HuH-7.5 (cell line): Measurements from ENCODE around the gene IQGAP3.
A peak's percentile ranks its signal among the peaks of the same experiment; 100 is the strongest.

Experiments used
- DNase-seq: peaks from one replicate; pipeline ENCODE4 v3.0.0; 2011; ENCODE audit warnings: low spot score

The IQGAP3 gene

DNA sequence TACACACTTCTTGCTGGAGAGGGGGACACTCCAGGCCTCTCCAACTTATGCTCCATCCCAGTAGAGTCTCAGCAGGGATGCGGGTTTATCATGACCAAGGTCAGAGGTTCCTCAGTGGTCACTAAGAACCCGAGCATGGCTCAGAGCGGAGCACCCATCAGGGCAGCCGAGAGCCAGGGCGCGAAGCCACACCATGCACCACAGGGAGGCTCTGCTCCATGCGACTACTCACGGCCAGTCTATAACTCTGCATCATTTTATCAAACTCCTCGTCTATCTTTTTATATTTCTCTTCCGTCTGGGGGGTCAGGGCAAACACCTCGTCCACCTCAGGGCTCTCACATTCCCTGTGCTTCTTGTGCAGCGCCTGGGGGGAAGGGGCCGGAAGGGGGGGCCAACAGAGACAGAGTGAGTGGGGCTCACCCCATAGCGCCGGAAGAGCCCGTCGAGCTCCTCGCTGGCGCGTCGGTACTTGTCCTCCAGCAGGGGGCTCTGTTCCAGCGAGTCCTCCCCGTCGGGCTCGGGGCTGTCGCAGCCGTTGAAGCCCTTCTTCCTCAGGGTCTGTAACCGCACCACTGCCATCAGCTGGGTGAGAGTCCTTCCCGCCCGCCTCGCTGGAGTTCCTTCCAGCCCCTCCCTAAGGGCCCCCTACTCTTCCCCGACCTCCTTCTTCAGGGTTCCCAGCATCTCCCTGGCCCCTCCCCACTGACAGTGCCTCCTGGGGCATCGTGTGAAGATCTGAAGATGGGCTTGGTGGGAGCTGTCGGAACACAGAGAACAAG is 91.8 kb downstream of the IQGAP3 start:
- peak; percentile 66 for DNase-seq

DNA sequence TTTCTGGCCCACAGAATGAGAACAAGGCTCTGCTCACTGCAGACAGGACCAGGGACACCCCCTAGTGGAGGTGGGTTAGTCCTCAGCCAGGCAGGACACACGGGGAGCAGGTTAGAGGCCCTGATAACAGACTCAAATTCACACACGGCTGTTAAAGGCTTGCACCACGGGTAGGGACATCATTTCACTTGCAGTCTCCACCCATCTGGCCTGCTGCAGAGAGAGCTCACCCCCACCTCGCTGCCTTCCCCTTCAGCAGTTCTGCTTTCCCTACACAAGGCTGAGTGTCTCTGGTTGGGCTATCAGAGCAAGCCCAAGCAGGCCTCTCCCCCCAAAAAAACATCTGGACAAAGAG is 92.4 kb downstream of the IQGAP3 start:
- no peak for DNase-seq

DNA sequence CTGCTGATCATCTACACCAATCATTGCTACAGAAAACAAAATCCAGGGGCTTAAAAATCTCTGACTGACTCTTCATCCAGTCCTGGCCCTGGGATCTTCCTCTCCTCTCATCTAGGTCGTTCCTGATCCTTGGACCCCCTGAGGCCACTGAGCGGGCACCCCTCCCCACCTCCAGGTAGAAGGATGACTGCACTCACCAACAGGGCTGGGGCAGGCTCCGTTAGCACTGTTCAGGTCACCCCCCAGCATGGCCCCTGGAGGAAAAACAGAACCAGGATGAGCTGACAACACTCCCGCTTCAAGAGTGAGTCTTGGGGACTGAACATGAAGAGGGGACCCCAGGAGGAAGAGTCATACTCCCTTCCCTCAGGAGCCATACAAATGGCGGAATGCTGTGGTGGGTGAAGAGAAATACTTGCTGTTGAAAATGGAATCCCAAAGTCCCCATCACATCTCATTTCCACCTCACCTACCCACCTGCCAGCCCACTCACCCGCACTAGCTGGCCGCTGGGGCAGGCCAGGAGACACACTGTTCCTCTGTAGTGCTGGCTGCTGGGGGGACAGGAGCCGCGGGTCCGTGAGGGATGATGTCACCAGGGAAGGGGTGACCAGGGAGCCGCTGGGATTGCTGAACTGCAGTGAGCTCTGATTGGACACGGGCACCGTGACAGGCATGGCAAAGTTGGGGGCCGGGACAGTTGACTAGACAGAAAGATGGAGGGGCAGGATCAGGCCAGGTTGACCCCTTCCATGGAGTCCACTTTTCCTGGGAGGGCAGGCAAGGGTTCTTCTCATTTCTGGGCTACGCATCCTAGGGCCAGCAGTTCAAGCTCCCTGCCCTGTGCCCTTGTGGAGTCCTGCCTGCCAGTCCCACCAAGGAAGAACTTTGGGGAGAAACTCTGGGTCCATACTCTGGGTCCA is 93.0 kb downstream of the IQGAP3 start:
- DNase-seq: no peak

DNA sequence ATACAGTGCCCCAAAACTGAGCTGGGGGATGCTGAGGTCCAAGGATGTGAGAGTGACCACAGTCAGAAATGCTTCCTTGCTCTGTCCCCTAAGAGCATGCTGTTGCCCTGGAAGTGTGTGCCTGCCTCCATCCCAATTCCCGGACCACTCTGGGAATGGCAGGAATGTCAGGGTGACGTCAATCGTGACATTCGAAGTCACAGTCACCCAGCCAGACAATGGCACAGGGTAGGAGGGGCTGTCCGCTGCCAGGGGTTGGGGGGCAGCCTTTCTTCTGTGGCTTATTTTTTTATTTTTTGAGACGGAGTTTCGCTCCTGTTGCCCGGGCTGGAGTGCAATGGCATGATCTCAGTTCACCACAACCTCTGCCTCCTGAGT is 94.1 kb downstream of the IQGAP3 start:
- DNase-seq: no peak

- DNase-seq: no peak
Measured at GRCh38 chr1:156477526-156478249, 94.7 kb downstream of the IQGAP3 start.

GRCh38 chr1:156476501-156477298 is 95.7 kb downstream of the IQGAP3 start:
- no peak for DNase-seq

- no peak for DNase-seq
Measured at GRCh38 chr1:156475568-156476500, 96.5 kb downstream of the IQGAP3 start.
